ENCODE results near the gene FEZ2.
"Not testable (repeated sequence)": the region's sequence is repeated elsewhere in the genome, so short reads cannot be mapped to it uniquely, and the experiment has no call there.

FEZ2 gene

DNA sequence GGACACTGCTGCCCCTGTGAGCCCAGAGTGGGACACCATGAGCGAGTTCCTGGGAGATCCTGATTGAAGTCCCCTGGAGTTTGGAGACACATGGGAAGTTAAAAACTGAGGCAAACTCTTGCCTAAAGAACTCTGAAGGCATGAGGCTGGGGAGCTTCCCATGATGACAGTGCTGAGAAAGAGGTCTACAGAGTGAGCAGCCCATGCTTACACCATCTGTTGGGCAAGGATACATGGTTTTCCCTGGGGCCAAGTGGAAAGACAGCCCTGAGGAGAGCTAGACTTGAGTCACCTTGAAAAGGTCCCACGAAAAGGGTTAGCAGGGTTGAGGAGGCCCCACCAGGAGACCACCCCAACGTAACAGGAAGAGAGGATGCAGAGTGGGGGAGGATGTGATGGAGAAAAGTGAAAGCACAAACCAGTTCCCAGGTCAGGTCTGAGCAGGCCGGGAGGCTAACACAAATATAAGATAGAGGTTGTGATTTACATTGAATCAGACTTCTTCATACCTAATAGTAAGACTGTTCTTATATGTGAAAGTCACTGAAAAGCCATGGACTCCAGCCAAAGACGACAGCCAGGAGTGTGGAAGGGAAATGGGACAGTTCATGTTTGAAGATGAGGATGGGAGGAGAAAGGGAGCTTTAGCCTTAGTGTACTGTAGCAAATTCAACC lies 13.5 kb upstream of the FEZ2 start:
- in situ Hi-C loops (cut with HindIII; ENCODE audit: low pct_ligation_motif_present, low sequenced_read_pairs): no loop called here
- H3K36me3 ChIP-seq (replicated peaks): no peaks in the 10 kb centered on the region
- H3K27me3 ChIP-seq (replicated peaks): no peaks in the 10 kb centered on the region
- DNase-seq: no peak
- TF ChIP-seq, protein P1, sequence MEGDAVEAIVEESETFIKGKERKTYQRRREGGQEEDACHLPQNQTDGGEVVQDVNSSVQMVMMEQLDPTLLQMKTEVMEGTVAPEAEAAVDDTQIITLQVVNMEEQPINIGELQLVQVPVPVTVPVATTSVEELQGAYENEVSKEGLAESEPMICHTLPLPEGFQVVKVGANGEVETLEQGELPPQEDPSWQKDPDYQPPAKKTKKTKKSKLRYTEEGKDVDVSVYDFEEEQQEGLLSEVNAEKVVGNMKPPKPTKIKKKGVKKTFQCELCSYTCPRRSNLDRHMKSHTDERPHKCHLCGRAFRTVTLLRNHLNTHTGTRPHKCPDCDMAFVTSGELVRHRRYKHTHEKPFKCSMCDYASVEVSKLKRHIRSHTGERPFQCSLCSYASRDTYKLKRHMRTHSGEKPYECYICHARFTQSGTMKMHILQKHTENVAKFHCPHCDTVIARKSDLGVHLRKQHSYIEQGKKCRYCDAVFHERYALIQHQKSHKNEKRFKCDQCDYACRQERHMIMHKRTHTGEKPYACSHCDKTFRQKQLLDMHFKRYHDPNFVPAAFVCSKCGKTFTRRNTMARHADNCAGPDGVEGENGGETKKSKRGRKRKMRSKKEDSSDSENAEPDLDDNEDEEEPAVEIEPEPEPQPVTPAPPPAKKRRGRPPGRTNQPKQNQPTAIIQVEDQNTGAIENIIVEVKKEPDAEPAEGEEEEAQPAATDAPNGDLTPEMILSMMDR (IDR thresholded peaks at IDR 0.05; ENCODE audit: low read depth, low read length, missing control alignments): no peak
- H3K4me3 ChIP-seq (ENCODE audit: low read depth, low read length): no peak overlapping the region
- no peak overlapping the region for H3K27ac ChIP-seq

DNA sequence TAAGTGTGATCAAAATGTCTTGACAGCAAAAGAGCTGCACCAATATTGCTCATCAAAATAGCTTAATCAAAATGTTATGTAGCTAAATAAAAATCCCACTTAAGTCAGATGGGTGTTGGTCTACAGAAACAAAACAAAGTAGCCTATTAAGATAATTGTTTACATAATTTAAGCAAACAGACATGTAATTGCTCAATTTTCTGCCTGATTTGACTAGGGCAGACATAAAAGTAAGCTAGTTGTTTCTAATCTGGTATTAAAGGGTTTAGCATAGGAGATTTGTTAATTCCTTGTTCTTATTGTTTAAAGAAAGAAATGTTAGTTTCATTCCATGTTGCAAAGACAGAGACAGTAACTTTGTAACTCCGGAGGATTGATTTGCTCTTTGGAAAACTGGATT lies 11.5 kb upstream of the FEZ2 start:
- H3K4me3 ChIP-seq (ENCODE audit: low read depth, low read length): no peak overlapping the region
- in situ Hi-C loops (cut with HindIII; ENCODE audit: low pct_ligation_motif_present, low sequenced_read_pairs): no loop called here
- H3K27me3 ChIP-seq (replicated peaks): no peaks in the 10 kb centered on the region
- TF ChIP-seq, protein P1 (IDR thresholded peaks at IDR 0.05; ENCODE audit: low read depth, low read length, missing control alignments): no peak
- H3K27ac ChIP-seq: no peak overlapping the region
- DNase-seq: no peak
- no peaks in the 10 kb centered on the region for H3K36me3 ChIP-seq (replicated peaks)

DNA sequence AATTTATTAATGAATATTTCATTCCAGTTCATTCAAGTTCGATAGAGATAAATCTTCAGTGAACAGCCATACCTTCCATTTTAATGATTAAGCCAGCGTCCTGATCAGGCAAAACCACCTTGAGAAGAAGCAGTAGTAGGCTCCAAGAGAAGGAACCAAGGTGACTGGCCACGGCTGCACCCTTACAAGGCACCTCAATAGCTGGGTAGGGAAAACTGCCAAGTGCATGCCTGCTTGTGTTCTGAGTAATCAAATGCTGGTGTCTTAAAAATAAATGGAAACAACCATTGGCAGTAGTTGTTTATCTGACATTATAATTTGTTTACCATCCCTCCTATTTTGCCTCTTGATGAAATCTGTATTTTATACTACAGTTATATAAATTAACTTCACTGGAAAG lies 10.0 kb upstream of the FEZ2 start:
- no peak overlapping the region for H3K4me3 ChIP-seq (ENCODE audit: low read depth, low read length)
- no peak for DNase-seq
- no peaks in the 10 kb centered on the region for H3K27me3 ChIP-seq (replicated peaks)
- TF ChIP-seq, protein P1 (IDR thresholded peaks at IDR 0.05; ENCODE audit: low read depth, low read length, missing control alignments): no peak
- in situ Hi-C loops (cut with HindIII; ENCODE audit: low pct_ligation_motif_present, low sequenced_read_pairs): no loop called here
- H3K27ac ChIP-seq: no peak overlapping the region
- H3K36me3 ChIP-seq (replicated peaks): no peaks in the 10 kb centered on the region

DNA sequence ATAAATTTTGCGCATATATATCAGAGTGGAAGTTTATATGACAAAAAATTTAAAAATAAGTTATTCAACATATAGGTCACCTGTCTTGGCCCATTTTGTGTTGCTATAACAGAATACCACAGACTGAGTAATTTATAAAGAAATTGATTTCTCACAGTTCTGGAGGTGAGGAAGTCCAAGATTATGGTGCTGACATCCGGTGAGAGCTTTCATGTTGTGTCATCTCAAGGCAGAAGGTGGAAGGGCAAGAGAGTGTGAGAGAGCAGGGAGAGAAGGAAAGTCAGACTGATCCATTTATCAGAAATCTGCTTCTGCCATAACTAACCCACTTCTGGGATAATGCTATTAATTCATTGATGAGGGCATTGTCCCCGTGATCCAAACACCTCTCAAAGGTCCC lies 9.0 kb upstream of the FEZ2 start:
- in situ Hi-C loops (cut with HindIII; ENCODE audit: low pct_ligation_motif_present, low sequenced_read_pairs): no loop called here
- TF ChIP-seq, protein P1 (IDR thresholded peaks at IDR 0.05; ENCODE audit: low read depth, low read length, missing control alignments): no peak
- Histone ChIP-seq H3K4me3 (ENCODE audit: low read depth, low read length) (no peak overlapping the region), H3K27me3 (replicated peaks) (no peaks in the 10 kb centered on the region), H3K27ac (no peak overlapping the region), H3K36me3 (replicated peaks) (no peaks in the 10 kb centered on the region)
- DNase-seq: no peak

DNA sequence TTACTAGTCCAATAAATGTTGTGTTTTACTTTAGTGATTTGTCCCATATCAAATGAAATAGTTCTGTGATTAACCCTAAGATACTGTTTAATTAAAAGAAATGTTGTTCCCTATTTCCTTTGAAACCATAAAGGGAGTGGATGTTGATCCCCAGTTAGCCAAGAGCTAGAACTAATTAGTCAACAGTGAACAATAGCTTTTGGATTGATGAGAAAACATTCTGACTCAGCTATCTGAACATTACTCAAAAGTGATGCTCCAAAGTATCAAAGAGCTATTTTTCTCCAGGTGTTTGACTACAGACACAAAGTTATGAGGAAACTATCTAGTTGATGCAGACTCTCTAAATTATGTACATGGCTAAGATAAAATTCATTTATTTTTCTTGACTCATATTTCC lies 7.3 kb upstream of the FEZ2 start:
- H3K36me3 ChIP-seq (replicated peaks): no peaks in the 10 kb centered on the region
- H3K27ac ChIP-seq: no peak overlapping the region
- no peak for DNase-seq
- H3K4me3 ChIP-seq (ENCODE audit: low read depth, low read length): no peak overlapping the region
- no peaks in the 10 kb centered on the region for H3K27me3 ChIP-seq (replicated peaks)
- in situ Hi-C loops (cut with HindIII; ENCODE audit: low pct_ligation_motif_present, low sequenced_read_pairs): no loop called here
- TF ChIP-seq, protein P1 (IDR thresholded peaks at IDR 0.05; ENCODE audit: low read depth, low read length, missing control alignments): no peak

DNA sequence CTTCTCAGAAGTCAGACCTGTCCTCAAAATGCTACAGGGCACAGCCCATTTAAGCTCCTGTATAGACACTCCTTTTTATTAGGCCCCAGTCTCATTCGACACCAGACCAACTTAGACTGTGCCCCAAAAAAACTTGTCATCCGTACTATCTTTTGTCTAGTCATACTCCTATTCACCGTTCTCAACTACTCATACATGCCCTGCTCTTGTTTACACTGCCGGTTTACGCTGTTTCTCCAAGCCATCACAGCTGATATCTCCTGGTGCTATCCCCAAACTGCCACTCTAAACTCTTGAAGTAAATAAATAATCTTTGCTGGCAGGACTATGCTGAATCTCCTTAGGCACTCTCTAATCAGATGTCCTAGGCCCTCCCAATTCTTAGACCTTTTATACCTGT lies 5.7 kb upstream of the FEZ2 start:
- H3K36me3 ChIP-seq (replicated peaks); DNase-seq; in situ Hi-C loops (cut with HindIII; ENCODE audit: low pct_ligation_motif_present, low sequenced_read_pairs); H3K4me3 ChIP-seq (ENCODE audit: low read depth, low read length); H3K27ac ChIP-seq; H3K27me3 ChIP-seq (replicated peaks): not testable (repeated sequence)

Measured in brain microvascular endothelial cell (primary cell).